GM21381 (cell line): ENCODE data around the gene CTBP2.
"Not testable (repeated sequence)": the region's sequence is repeated elsewhere in the genome, so short reads cannot be mapped to it uniquely, and the experiment has no call there.

ENCODE experiments used
- ATAC-seq: cut with Tn5 transposase; IDR thresholded peaks from one replicate; pipeline ENCODE4 v1.9.1; 2021; ENCODE audit warnings: mild to moderate bottlenecking, moderate library complexity; ENCODE audit not compliant: unreplicated experiment

CTBP2 gene

DNA sequence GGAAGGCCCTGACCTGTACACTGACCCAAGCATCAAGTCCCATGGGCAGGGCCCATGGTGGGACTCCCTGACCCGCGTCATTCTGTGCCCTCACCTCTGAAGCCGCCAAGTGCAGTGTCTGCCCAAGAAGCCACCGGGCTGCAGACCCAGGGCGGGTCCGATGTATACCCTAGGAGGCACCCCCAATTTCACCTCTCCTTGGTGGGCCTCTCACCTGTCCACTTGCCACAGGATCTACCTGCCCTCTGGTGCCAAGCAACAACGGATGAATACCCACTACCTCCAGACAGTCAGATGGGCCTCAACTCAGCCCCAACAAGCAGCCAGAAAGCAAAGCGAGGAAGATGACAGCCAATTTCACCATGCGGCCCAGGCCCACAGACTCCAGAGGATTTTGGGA, 92.6 kb downstream of the CTBP2 start:
- no peak for ATAC-seq

DNA sequence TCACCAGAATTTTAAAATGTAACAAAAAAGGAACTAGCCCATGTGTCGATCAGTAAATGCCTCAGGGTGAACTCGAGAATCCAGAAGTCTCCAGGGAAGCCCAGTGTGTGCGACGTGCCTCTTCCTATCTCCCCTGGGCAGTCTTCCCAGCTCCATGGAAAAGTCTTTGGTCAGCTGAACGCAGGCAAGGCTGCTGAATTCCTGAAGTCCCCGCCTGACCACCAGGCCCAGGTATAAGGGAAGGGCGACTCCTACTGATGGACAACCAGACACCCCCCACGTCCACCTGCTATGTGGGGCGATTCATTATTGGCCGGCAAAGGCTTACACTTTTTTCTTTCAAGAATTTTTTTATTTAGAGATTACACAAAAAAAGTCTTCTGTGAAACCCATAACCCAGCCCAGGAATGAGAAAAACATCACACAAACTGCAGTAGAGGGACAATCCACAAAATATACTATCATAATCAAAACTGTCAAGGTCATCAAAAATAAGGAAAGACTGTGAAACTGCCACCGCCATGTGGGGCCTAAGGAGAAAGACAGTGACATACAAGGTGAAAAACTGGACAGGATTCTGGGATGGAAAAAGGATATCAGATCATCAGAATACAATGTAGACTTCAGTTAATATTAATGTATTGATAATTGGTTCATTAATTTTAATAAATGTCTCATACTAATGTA, 93.5 kb downstream of the CTBP2 start:
- no peak for ATAC-seq

DNA sequence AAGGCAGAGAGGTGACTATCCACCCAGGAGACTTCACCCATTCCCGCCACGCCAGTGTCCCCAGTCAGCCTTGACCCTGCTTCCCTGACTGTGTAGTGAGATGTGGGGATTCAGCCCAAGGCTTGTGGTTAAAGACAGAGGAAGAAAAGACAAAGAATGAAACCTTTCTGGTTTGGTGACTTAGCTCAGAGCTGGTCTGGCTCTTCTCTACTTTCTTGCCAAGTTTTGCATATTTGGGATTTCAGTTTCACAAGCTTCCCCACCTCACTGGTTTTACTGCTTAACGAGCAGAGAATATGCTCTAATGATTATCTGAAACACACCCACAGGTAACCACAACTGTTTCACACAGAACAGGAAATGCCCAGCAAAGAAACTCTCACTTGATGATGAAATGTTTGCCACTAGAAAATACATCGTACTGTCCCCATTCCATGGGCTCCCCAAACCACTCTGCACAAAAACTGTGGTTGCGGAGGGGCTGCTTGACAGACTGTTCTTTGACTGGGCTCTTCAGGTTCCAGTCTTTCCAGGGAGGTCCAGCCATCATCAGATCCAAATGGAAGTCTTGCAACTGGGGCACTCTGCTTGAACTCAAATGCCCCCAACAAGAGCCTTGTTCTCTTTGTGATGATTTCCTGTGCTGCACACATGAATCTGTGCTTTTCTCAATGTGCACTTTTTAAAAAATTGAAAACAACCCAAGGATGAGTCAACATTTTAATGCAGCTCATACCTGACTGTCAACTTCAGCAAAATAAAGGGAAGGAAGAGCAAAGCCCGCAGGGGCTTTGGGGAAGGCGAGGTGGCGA, 95.5 kb downstream of the CTBP2 start:
- peak; percentile 97 for ATAC-seq

DNA sequence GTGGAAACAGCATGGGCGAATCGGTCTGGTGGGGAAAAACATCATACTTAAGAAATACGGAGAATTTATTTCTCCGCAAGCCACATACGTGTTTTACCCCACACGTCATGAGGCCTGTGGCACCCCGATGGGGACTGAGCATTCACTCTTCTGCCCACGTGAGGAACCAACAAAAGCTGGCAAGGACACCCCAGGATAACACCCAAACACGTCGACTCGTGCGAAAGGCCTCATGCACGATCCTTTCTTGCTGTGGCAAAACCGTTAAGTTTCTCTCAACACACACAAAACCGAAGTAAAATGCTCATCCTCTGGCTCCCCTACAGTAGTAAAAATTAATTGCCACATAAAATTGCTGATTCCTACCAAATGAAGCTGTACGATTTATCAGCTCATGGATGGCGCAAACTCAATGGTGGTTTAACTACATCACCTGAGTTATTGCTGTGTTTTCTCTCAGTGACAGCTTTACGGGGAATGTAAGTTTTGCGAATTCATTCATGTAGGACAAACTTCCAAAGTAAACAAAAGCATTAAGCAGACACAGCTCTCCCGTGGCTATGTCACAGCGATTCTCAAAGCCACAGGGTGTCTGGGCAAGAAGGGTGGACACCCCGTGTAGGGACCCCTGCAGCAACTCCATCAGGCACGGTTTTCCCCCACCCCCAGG, 97.0 kb downstream of the CTBP2 start:
- ATAC-seq, result no peak

DNA sequence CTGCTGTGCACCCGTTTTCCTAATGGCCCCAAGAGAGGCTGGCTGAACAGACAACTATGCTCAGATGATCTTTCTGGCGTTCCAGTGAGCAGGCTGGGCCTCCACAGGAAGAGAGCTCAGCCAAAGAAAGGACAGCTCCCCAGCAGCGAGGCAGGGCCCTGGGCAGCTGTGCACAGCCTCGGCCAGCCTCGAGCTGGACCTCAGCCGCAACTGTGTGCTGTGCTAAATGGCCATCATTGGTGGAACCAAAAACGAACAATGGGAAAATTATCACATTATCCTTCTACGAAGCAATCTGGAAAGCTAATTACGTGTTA, 97.5 kb downstream of the CTBP2 start:
- no peak for ATAC-seq

DNA sequence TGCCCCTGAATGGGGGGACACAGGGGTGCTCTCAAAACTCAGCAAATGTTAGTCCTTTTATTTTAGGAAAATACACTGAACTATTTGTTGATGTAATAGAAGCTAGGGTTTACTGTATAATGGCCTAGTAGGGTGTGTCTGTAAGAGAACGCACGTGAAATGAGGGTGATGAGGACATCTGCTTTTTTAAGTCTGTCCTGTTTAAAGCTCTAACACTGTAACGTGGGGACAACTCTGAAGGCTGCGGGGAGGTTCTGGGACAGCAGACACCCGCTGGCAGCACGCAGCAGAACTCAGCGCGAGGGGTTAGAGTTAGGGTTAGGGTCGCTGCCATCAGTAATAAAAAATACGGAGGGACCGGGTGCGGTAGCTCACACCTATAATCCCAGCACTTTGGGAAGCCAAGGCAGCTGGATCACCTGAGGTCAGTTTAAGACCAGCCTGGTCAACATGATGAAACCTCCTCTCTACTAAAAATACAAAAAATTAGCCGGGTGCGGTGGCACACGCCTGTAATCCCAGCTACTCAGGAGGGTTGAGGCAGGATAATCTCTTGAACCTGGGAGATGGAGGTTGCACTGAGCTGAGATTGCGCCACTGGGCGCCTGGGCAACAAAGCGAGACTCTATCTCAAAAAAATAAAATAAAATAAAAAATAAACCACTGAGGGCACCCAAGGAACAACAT, 98.0 kb downstream of the CTBP2 start:
- ATAC-seq, result no peak

DNA sequence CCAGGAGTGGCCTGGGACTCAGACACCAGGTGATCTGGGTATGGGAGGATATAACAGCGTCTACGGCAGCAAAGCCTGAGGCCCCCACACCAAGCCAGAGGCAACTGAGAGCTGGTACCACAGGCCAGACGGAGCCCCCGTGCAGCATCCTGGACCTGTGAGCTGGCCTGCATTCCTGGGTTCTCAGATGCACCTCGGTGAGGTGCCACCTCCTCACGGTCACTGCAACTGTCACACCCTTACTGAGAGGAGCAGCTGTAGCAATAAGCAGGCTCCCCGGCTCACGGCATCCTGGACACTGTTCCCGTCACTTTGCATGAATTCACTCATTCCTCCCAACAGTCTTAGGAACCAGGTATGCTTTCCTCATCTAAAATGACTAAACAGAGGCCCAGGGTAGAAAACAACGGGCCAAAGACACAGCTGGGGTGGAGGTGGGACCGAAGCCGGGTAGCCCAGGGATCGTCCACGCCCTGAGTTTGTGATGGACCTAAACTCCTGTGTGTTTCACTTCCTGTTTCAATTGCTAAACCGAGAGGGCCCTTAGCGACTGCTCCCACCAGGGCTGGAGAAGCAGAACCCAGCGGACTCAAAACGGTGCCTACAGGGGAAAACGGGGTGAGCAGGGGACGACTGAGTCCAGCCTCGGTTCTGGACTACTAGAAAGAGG, 98.7 kb downstream of the CTBP2 start:
- ATAC-seq, result no peak

DNA sequence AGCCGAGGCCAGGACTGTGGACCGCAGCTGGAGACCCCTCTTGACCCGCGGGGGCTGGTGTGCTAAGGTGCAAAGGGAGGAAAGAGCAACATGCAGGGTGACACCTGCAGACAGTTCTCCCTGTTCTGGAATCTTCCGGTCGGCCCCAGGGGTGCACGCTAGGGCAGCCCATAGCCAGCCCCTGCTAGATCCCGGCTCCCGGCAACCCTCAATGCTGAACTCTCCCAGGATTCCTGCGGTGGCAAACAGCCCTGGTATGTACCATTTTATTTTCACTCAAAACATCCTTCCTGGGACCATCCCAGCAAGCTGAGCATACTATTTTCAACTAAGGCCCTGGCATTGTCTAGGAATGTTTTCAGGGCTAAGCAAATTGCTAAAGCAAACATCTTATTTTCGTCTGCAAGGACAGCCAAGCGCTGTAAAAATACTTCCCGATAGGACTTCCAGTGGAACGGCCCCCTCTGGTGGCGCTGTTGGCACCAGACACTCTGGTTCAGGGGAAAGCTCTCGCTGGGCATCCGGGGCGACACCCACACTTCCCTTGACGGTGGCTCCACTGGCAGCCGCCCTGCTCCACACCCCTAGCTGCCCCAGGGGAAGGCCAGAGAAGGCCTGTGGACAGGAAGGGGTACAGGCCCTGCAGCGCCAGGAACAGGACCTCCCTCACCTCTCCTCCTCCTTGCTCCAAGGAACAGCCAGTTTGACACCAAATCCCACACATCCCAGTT, 99.4 kb downstream of the CTBP2 start:
- no peak for ATAC-seq

DNA sequence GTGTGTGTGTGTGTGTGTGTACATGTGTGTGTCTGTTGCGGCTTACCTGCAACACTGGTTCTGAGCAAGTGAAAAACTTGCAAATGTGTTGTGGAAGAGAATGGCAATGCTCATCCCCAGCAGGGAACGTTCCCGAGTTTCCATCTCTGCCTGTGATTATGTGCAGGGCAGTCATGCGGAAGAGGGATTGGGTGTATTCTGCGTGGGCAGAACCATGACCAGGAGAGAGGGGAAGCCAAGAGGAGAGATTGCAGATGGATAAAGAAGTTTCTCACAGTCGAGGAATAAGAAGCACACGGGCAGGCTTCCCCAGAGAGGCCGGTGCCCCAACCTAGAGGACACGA, 99.9 kb downstream of the CTBP2 start:
- no peak for ATAC-seq

DNA sequence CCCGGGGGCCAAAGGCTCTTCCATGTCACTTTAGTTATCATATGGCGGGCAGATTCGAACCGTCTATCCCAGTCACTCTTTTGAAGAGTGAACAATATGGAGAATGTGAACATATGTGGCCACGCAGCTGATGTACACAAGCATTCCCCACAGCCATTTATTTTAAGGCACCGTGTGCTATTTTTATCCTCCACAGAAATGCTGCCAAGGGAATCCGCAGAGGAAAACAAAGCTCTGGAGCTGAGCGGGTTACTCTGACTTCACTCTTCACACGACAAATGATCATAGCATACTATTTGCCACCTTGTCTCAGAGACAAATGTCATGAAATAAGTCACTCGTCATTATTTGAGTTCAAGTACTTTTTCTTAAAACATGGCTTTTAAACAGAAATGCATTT, 100.3 kb downstream of the CTBP2 start:
- no peak for ATAC-seq

DNA sequence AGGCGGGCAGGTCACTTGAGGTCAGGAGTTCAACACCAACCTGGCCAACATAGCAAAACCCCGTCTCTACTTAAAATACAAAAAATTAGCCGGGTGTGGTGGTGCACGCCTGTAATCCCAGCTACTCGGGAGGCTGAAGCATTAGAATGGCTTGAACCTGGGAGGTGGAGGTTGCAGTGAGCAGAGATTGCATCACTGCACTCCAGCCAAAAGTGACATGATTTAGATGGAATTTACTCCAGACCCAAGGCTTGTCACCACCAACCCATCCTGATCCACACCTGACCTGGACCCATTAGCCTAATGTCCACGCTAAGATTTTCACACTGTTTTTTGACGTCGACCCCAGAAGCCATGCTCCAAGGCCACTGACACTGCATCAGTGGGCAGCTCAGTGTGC, 101.0 kb downstream of the CTBP2 start:
- ATAC-seq, result not testable (repeated sequence)

DNA sequence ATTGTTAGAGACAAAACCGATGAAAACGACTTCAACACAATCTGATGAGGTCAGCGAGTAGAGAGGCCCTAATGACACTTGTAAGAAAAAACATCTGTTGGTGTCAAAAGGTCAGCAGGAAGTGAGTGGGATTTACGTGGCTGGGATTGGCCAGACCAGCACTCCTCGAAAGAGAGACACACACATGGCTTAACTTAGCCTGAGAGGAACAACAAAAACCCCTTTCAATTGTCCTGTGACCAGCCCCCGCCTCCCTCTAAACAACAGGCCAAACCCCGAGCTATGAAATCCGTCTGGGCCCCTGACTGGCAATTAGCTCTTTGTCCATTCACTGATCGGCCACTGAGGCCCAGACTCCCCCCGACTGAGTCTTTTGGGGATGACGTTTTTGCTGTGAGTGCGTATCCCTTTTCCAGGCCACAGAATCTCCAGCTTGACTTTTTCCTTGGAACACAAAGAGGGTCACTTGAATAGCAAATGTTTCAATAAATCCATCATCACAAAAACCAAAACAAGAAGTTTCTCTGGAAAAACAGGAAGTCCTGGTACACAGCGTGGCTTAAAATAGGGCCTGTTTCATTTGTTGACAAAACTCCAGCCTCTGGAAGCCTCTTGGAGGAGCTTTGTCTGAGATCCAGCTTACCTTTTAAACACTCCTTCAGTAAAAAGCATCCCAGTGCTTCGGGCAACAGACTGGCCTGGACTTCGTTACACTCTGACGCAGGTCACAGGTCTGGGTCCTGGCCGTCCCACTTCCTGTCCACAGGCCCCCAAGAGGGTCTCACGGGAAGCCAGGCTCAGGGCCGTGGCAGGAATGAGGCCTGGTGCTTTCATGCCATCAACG, 103.0 kb downstream of the CTBP2 start:
- ATAC-seq, result no peak

DNA sequence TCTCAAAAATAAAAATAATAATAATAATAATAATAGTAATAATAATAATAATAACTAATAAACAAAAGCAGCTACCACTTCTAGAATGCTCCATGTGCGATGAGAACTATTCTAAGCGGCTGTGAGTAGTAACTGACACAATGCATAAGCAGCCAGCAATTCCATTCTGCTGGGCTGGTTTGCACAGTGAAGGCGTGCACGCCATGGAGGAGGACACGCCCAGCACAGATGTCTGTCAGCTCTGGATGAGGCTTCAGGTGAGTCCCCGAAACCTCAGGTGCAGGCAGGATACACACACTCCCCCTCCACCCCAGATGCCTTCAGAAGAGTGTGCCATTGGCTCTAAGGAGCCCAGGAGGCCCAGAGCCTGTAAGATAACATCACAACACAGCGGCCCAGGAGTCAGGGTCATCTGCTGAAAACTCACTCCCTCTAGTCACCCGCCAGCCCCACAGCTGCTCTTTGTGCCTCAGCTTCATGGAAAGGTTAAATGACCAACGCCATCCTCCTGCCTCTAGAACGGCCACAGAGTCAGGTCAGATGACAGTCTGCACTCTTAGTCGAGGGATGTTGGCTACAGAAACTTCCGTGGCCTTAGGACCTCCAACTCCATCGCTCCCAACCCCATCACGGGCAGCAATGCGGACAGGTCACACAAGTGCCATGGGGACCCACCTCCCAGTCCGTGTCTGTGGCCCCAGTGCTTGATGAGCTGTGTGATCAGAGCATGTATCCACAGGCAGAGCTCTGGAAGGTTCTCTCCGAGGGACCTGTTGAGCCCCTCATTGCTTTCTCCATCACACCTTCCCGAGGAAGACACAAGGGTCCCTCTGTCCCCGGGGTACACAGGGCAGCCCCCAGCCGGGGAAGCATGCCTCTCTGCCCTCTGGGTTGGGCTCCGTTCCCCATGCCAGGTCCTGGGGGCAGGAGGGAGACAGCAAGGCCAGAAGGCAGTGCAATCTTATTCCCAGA, 103.9 kb downstream of the CTBP2 start:
- no peak for ATAC-seq

DNA sequence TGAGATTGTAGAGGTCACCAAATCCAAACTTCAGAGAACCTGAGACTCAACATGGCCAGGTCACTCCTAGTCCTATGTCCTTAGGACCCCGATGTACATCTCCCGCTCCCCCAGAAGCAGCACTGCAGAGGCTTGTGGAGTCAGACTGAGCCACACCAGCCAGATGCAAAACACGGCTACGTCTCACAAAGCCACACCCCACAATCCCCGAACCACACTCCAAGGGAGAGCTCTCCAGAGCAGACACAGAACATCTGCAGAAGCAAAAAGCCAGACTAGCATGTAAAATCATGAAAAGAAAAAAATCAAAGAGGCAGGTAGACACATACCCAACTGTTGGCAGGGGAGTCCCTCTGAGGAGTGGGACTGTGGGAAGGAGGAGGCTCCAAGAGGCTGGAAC, 104.9 kb downstream of the CTBP2 start:
- no peak for ATAC-seq

DNA sequence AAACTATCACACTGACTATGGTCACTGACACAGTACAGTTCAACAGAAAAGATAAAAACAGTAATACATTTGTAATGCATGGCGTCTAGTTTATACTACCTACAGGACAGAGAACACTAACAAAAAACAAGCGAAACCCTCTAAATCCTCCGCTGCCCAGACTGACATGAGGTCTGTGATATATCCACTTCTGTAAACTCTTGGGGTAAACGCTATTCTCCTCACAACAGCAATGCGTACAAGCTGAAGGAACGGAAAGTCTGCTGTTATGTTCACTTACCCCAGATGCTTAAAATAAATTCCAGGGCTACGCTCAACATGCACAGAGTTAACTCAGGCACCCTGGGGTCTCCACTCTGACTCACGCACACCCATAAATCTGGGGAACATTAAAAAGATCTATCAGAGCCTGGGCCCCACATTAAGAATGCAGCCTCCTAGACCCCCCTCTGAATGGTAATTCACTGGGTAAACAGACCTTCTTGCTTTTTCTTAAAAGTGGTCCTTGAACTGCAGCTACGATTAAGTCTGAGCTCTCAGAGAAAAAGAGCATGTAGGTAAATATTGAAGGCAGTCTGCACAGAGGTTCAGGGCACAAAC, 105.6 kb downstream of the CTBP2 start:
- ATAC-seq, result no peak

DNA sequence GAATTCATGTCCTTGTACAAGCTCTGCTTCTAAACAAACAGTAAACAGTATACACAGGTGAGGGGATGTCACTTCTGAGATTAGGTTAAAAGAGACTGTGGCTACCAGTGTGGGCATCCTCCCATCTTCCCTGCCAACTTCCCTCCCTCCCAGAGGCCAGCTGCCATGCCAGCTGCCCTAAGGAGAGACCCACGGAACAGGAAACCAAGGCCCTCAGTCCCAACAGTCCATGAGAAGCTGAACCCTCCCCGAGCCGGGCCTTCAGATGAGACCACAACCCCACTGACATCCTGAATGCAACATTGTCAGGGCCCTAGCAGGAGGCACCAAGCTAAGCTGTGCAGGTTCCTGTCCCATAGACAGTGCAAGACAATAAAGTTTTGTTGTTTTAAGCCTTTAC, 106.1 kb downstream of the CTBP2 start:
- ATAC-seq, result no peak

DNA sequence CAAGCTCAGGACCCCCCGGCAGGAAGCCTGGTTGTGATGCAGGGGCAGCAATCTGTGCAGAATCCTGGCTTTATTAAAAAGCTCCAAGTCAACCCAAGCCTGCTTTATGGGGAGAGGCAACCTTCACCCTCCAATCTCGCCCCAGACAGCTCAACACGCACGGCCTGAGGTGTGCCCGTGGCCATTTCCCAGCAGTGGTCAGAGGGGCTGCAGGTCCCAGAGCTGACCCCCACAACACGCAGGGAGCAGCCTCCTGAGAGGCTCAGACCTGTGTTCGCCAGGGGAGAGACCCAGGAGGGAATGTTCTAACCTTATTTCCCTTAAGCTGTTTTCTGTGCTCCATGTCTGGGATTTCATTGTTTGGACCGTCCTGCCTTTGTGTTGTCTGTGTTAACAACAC, 108.2 kb downstream of the CTBP2 start:
- ATAC-seq, result no peak

DNA sequence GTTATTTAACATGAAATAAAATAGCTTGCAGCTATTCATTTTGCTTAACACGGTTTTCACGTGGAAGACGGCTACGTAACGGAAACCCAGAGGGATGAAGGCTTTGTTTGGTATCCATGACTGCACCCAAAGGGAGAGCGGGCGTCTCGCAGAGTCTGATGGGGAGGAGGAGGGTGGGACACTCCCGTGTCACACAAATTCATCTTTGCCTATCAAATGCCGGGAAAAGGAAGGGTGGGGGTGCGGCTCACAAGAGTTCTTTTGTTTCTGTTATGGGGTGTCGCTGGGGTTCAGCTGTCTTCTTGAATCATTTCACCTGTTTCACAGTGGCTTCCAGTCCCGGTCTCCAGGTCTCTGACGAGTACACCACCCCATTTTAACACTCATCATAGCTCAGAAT, 110.0 kb downstream of the CTBP2 start:
- ATAC-seq, result no peak
